Gastroesophageal sphincter (tissue), 4 donors: ENCODE measurements around the gene SLC35E1. TPM values are rescaled to one million over a fixed set of nuclear protein-coding genes. Genes with fewer than 3 reads are reported as not detected.

Experiments used
- ATAC-seq: fragments of 150-250 bp; one replicate; pipeline ENCODE4 v1.9.1; 2016; ENCODE audit warnings: mild to moderate bottlenecking, moderate library complexity
- H3K27ac ChIP-seq, 4 donors: fragments of 200-600 bp; sonication (generic) in 3 of 4; 1 replicate in 3 of 4; 2 replicates in 1 of 4; pipeline ENCODE4 v1.5.1; 2016 to 2019
- H3K27me3 ChIP-seq: fragments of 200-600 bp; sonication (generic); one replicate; pipeline ENCODE4 v1.5.1; 2019
- H3K36me3 ChIP-seq, 2 donors: fragments of 200-600 bp; sonication (generic); one replicate each; pipeline ENCODE4 v1.5.1; 2019; ENCODE audit warnings: control low read depth in 1 of 2
- H3K4me1 ChIP-seq, 3 donors: fragments of 200-600 bp; sonication (generic); 1 replicate in 2 of 3; 2 replicates in 1 of 3; pipeline ENCODE4 v1.5.1; 2016 to 2019; ENCODE audit warnings: control low read depth in 2 of 3
- H3K4me3 ChIP-seq, 2 donors: fragments of 200-600 bp; sonication (generic); one replicate each; pipeline ENCODE4 v1.5.1; 2019; ENCODE audit warnings: mild to moderate bottlenecking in 1 of 2, moderate library complexity in 1 of 2
- H3K9me3 ChIP-seq, 3 donors: fragments of 200-600 bp; sonication (generic); one replicate each; pipeline ENCODE4 v1.5.1; 2017 to 2019; ENCODE audit warnings: control low read depth in 2 of 3
- CTCF ChIP-seq, 4 experiments: fragments of 200-600 bp in 2 of 4; fragments of 450-650 bp in 2 of 4; sonication (generic) in 1 of 4; IDR thresholded peaks; one replicate each; pipeline ENCODE4 v1.5.1; 2017 to 2019; ENCODE audit warnings: antibody characterized with exemption in 4 of 4, mild to moderate bottlenecking in 2 of 4, moderate library complexity in 2 of 4
- EP300 ChIP-seq: sonication (generic); formaldehyde crosslinking; IDR thresholded peaks from one replicate; pipeline ENCODE4 v1.6.1; 2017; ENCODE audit warnings: antibody characterized with exemption, mild to moderate bottlenecking
- POLR2A ChIP-seq, 2 donors: fragments of 450-650 bp; IDR thresholded peaks; one replicate each; pipeline ENCODE4 v1.6.1; 2017; ENCODE audit warnings: antibody characterized with exemption in 2 of 2, mild to moderate bottlenecking in 2 of 2, moderate library complexity in 1 of 2
- POLR2AphosphoS5 ChIP-seq: sonication (generic); formaldehyde crosslinking; IDR thresholded peaks from one replicate; pipeline ENCODE4 v1.6.1; 2017; ENCODE audit warnings: antibody characterized with exemption
- WGBS, 2 donors: methylation state at CpG; one replicate each; pipeline ENCODE4 v1.1.5; 2018; ENCODE audit warnings: low coverage in 1 of 2; 5-methylcytosine and 5-hydroxymethylcytosine counted together
- total RNA-seq, 4 donors: library from RNA; depleted of rRNA; stranded (reverse); fragments of >200 nt; gene quantifications; one replicate each; pipeline ENCODE4 v1.1.0, GENCODE V29; 2016

The SLC35E1 gene
- total RNA-seq, 4 donors from 2014 or later, result 24.9 to 35.5 (median 29.7) TPM

DNA sequence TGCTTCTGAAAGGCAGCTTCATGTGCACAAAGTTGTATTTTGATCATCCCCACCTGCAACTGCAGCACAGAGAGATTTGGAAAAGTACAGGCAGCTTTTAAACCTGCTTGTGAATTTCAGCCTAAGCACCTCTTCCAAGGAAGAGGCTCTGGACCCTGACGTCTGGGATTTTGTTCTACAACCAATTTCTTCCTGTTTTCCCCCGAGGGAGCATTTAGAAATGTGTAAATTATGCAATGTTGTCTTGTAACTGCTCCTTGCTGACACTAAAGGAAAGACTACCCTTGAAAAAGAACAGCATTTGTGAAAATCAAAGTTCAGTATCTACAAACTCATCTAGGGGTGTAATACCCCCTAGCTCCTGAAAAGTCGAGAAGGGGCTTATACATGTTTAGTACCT lies 40.4 kb upstream of the SLC35E1 start:
- Histone ChIP-seq H3K9me3 (no peaks in the 10 kb centered on the region), H3K27me3 (no peaks in the 10 kb centered on the region), H3K4me1 (peaks cover 0 to 64% (median 10%) of the 10 kb centered on the region in 3 donors), H3K4me3 (no peak overlapping the region), H3K36me3 (no peaks in the 10 kb centered on the region), H3K27ac (no peak overlapping the region)
- peak; percentile 39 for ATAC-seq
- no peak for TF ChIP-seq POLR2AphosphoS5
- no peak for TF ChIP-seq POLR2A (IDR thresholded peaks at IDR 0.05)
- TF ChIP-seq CTCF (IDR thresholded peaks at IDR 0.05), result no peak
- TF ChIP-seq EP300, result no peak
- WGBS, 2 donors, result 49 to 66% methylated on average over 3 of the region's 3 CpGs

DNA sequence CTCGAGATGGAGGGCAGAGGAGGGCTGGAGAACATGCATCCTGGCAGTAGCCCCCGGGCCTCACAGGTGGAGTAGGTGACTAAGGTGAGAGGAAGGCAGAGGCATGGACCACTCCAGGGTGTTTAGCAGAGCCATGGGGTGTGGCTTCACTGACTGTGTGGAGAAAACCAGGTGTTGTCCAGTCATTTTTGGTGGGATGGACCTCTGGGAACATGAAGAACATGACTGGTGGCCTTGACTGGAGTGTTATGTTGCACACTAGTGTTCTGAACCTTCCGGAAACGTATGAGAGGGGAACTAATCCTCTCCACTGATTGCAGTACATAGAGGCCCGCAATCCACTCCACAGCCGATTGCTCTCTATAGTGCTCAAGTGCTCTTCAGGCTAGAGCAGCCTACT lies 38.9 kb upstream of the SLC35E1 start:
- TF ChIP-seq POLR2AphosphoS5, result no peak
- no peak for TF ChIP-seq EP300
- no peak for TF ChIP-seq CTCF (IDR thresholded peaks at IDR 0.05)
- 94 to 100% methylated on average over 3 to 4 of the region's 6 CpGs for WGBS, 2 donors
- no peak overlapping the region for H3K4me3 ChIP-seq
- H3K4me1 ChIP-seq, result peaks cover 0 to 57% (median 10%) of the 10 kb centered on the region in 3 donors
- H3K27ac ChIP-seq, result no peak overlapping the region
- H3K9me3 ChIP-seq, result no peaks in the 10 kb centered on the region
- H3K27me3 ChIP-seq, result no peaks in the 10 kb centered on the region
- ATAC-seq, result no peak
- no peaks in the 10 kb centered on the region for H3K36me3 ChIP-seq

- Histone ChIP-seq H3K27me3 (no peaks in the 10 kb centered on the region), H3K4me3 (no peak overlapping the region), H3K9me3 (no peaks in the 10 kb centered on the region), H3K36me3 (no peaks in the 10 kb centered on the region), H3K27ac (no peak overlapping the region), H3K4me1 (peaks cover 0 to 59% (median 18%) of the 10 kb centered on the region in 3 donors)
- no peak for ATAC-seq
- TF ChIP-seq EP300 (no peak), POLR2A (IDR thresholded peaks at IDR 0.05) (no peak), CTCF (IDR thresholded peaks at IDR 0.05) (no peak), POLR2AphosphoS5 (no peak)
- 84 to 90% methylated on average over 5 of the region's 5 CpGs for WGBS, 2 donors
Observed at GRCh38 chr19:16609511-16610200, 37.4 kb upstream of the SLC35E1 start.

DNA sequence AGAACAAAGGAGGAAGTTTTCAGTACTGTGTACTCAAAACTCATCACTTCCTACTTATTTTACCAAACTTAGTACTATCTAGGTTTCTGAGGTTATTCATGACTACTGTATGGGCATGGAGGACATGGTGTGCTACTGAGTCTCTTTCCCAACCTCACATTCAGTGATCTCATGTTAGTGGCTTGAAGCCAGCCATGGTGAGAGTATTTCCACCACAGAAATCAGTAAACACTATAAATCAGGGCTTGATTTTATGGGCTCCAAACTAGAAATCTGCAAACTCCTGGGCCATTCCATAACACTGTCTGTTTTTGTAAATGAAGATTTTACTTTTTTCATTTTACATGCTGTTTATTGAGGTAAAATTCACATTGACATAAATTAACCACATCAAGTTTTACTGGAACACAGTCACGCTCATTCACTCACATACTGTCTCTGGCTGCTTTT lies 36.1 kb upstream of the SLC35E1 start:
- no peaks in the 10 kb centered on the region for H3K36me3 ChIP-seq
- 77 to 100% methylated on average over 1 of the region's 1 CpG for WGBS, 2 donors
- peak; percentile 92 for ATAC-seq
- H3K9me3 ChIP-seq, result no peaks in the 10 kb centered on the region
- H3K27me3 ChIP-seq, result no peaks in the 10 kb centered on the region
- TF ChIP-seq POLR2A (IDR thresholded peaks at IDR 0.05) (no peak), EP300 (no peak), CTCF (IDR thresholded peaks at IDR 0.05) (no peak), POLR2AphosphoS5 (peak; percentile 97)
- H3K4me3 ChIP-seq, result no peak overlapping the region
- peak overlapping the region in 3 of 4 donors; percentile 78 to 83 (median 81) for H3K27ac ChIP-seq
- H3K4me1 ChIP-seq, result peaks cover 0 to 53% (median 18%) of the 10 kb centered on the region in 3 donors

DNA sequence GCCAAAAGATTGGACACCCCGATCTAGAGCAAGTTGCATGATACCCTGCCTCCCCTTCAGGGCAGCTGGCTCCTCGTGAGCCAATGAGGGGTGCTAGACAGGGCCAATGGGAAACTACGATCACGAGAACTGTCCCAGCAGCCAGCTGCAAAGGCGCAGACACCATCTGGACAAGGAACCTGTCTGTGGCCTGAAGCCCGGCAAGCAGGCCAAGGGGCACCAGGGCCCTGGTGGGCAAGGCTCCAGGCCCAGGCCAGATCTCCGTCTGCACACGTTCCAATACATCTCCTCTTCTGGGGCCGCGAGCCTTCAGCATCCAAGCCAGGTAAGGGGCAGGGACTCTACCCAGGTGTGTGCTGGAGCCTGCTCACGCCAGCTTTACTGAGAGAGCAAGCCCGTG lies 35.6 kb upstream of the SLC35E1 start:
- Histone ChIP-seq H3K27me3 (no peaks in the 10 kb centered on the region), H3K4me1 (peaks cover 0 to 48% (median 18%) of the 10 kb centered on the region in 3 donors), H3K27ac (peak overlapping the region in 3 of 4 donors; percentile 78 to 83 (median 81)), H3K4me3 (no peak overlapping the region), H3K9me3 (no peaks in the 10 kb centered on the region), H3K36me3 (no peaks in the 10 kb centered on the region)
- TF ChIP-seq POLR2AphosphoS5 (no peak), EP300 (no peak), POLR2A (IDR thresholded peaks at IDR 0.05) (no peak), CTCF (IDR thresholded peaks at IDR 0.05) (no peak)
- no peak for ATAC-seq
- WGBS, 2 donors, result 86 to 93% methylated on average over 3 to 7 of the region's 12 CpGs
